SKM-1 treated with dmso at 0.1 percent for 144 hours (cell line): ENCODE results near the gene PROSER2.
"Not testable (repeated sequence)": the region's sequence is repeated elsewhere in the genome, so short reads cannot be mapped to it uniquely, and the experiment has no call there.

ENCODE experiments used
- DNase-seq: peaks from one replicate; lab custom pipeline; 2025; ENCODE audit not compliant: unreplicated experiment; lab: John Stamatoyannopoulos, UW

The PROSER2 gene

GRCh38 chr10:11835061-11835460, 11.9 kb downstream of the PROSER2 start:
- DNase-seq = no peak

GRCh38 chr10:11835704-11836103, 12.5 kb downstream of the PROSER2 start:
- DNase-seq = no peak

- DNase-seq = no peak
Measured at GRCh38 chr10:11837372-11838161, 14.4 kb downstream of the PROSER2 start.

- DNase-seq = no peak
Measured at GRCh38 chr10:11838298-11838852, 15.2 kb downstream of the PROSER2 start.

GRCh38 chr10:11841375-11841774, 18.2 kb downstream of the PROSER2 start:
- no peak for DNase-seq

- no peak for DNase-seq
Measured at GRCh38 chr10:11842411-11842810, 19.3 kb downstream of the PROSER2 start.

GRCh38 chr10:11845113-11845512, 22.0 kb downstream of the PROSER2 start:
- no peak for DNase-seq

GRCh38 chr10:11846542-11846941, 23.4 kb downstream of the PROSER2 start:
- no peak for DNase-seq

- no peak for DNase-seq
Measured at GRCh38 chr10:11849277-11849676, 26.1 kb downstream of the PROSER2 start.

GRCh38 chr10:11849911-11850310, 26.8 kb downstream of the PROSER2 start:
- peak; percentile 75 for DNase-seq

- no peak for DNase-seq
Measured at GRCh38 chr10:11851910-11852309, 28.8 kb downstream of the PROSER2 start.

GRCh38 chr10:11852637-11853036, 29.5 kb downstream of the PROSER2 start:
- not testable (repeated sequence) for DNase-seq

- DNase-seq = no peak
Measured at GRCh38 chr10:11853468-11853867, 30.3 kb downstream of the PROSER2 start.

GRCh38 chr10:11854301-11854700, 31.1 kb downstream of the PROSER2 start:
- DNase-seq = no peak

- no peak for DNase-seq
Measured at GRCh38 chr10:11856089-11856488, 32.9 kb downstream of the PROSER2 start.

GRCh38 chr10:11856678-11857077, 33.5 kb downstream of the PROSER2 start:
- DNase-seq = no peak

GRCh38 chr10:11858093-11858492, 34.9 kb downstream of the PROSER2 start:
- DNase-seq = no peak

GRCh38 chr10:11861341-11861740, 38.2 kb downstream of the PROSER2 start:
- DNase-seq = no peak

- no peak for DNase-seq
Measured at GRCh38 chr10:11861811-11862428, 38.8 kb downstream of the PROSER2 start.

GRCh38 chr10:11863353-11864109, 40.4 kb downstream of the PROSER2 start:
- DNase-seq = no peak

- no peak for DNase-seq
Measured at GRCh38 chr10:11864727-11865126, 41.6 kb downstream of the PROSER2 start.

GRCh38 chr10:11865561-11865960, 42.4 kb downstream of the PROSER2 start:
- DNase-seq = no peak
